CD4-positive, alpha-beta memory T cell (primary cell): ENCODE results near the gene ASB18. TPM values are rescaled to one million over a fixed set of nuclear protein-coding genes. Genes with fewer than 3 reads are reported as not detected.

Experiments
- CTCF ChIA-PET: fragments of 350-600 bp; sonication (Branson Sonifier 250); formaldehyde crosslinking; loops from one replicate; lab custom pipeline; 2021; ENCODE audit warnings: inconsistent platforms; ENCODE audit not compliant: partially characterized antibody; lab: Charles Lee
- POLR2A ChIA-PET: fragments of 350-600 bp; sonication (Branson Sonifier 250); formaldehyde crosslinking; loops from one replicate; lab custom pipeline; 2021; ENCODE audit not compliant: partially characterized antibody; lab: Charles Lee
- DNase-seq, 5 donors: peaks; one replicate each; pipeline versions ENCODE4 v3.0.0 to v3.0.0-alpha.2; 2020 to 2022; ENCODE audit warnings: mixed read lengths in 1 of 5
- H3K27ac ChIP-seq: one replicate; pipeline ENCODE4 v1.7.0; 2013; ENCODE audit warnings: low read depth, low read length
- H3K27me3 ChIP-seq: 2 replicates; pipeline ENCODE4 v1.7.0; 2013; ENCODE audit warnings: mild to moderate bottlenecking, low read length, moderate library complexity; ENCODE audit not compliant: insufficient read depth
- H3K36me3 ChIP-seq: 2 replicates; pipeline ENCODE4 v1.7.0; 2013; ENCODE audit warnings: mild to moderate bottlenecking, low read length, moderate library complexity; ENCODE audit not compliant: insufficient read depth
- H3K4me1 ChIP-seq: 2 replicates; pipeline ENCODE4 v1.7.0; 2013; ENCODE audit warnings: mild to moderate bottlenecking, low read length, moderate library complexity; ENCODE audit not compliant: insufficient read depth
- H3K4me3 ChIP-seq, 2 donors: one replicate each; pipeline ENCODE4 v1.7.0; 2013; ENCODE audit warnings: low read length in 2 of 2, mild to moderate bottlenecking in 1 of 2
- H3K9me3 ChIP-seq, 2 donors: one replicate each; pipeline ENCODE4 v1.7.0; 2013; ENCODE audit warnings: low read length in 2 of 2, control low read depth in 1 of 2; ENCODE audit not compliant: control insufficient read depth in 1 of 2
- H3K27ac Mint-ChIP-seq, 7 donors: one replicate each; pipeline ENCODE4 v1.8.0; 2020 to 2021; ENCODE audit warnings: mixed read lengths in 7 of 7, mild to moderate bottlenecking in 6 of 7, inconsistent platforms in 3 of 7, moderate library complexity in 3 of 7
- H3K27me3 Mint-ChIP-seq, 2 donors: one replicate each; pipeline ENCODE4 v1.8.0; 2020 to 2021; ENCODE audit warnings: mixed read lengths in 2 of 2
- H3K36me3 Mint-ChIP-seq, 2 donors: one replicate each; pipeline ENCODE4 v1.8.0; 2020 to 2021; ENCODE audit warnings: mixed read lengths in 2 of 2, inconsistent platforms in 1 of 2, mild to moderate bottlenecking in 1 of 2
- H3K4me1 Mint-ChIP-seq, 4 donors: one replicate each; pipeline ENCODE4 v1.8.0; 2020 to 2021; ENCODE audit warnings: mixed read lengths in 4 of 4, mild to moderate bottlenecking in 1 of 4
- H3K4me3 Mint-ChIP-seq, 8 donors: one replicate each; pipeline ENCODE4 v1.8.0; 2020 to 2021; ENCODE audit warnings: mixed read lengths in 8 of 8, mild to moderate bottlenecking in 7 of 8, moderate library complexity in 6 of 8, inconsistent platforms in 3 of 8
- H3K9me3 Mint-ChIP-seq, 8 donors: one replicate each; pipeline ENCODE4 v1.8.0; 2020 to 2021; ENCODE audit warnings: mixed read lengths in 8 of 8, mild to moderate bottlenecking in 5 of 8, inconsistent platforms in 3 of 8, moderate library complexity in 1 of 8
- intact Hi-C: fragments of 100-400 bp; cut with micrococcal nuclease; formaldehyde crosslinking; loops from one replicate; pipeline ENCODE4 v1.15.1; 2023
- polyA plus RNA-seq, 2 donors: library from polyadenylated mRNA; unstranded; fragments of 300-500 nt; fragmentation: Illumina TruSeq; gene quantifications; one replicate each; pipeline ENCODE4 v1.2.3, GENCODE V29; 2021
- total RNA-seq, 2 experiments: library from RNA; stranded (reverse); gene quantifications; one replicate each; pipeline ENCODE4 v1.2.3, GENCODE V29; 2021

ASB18 gene
- total and polyA plus RNA-seq, 4 experiments from 2014 or later = not detected

GRCh38 chr2:236252602-236253001 is 11.6 kb downstream of the ASB18 start:
- ChIA-PET POLR2A (no interaction called here), CTCF (no interaction called here)
- DNase-seq = no peak
- H3K36me3 Mint-ChIP-seq = no peaks in the 10 kb centered on the region
- no peaks in the 10 kb centered on the region for H3K4me1 ChIP-seq
- intact Hi-C loops = no loop called here
- peaks cover 0 to 2% (median 0%) of the 10 kb centered on the region in 8 donors for H3K9me3 Mint-ChIP-seq
- H3K36me3 ChIP-seq = no peaks in the 10 kb centered on the region
- H3K4me3 Mint-ChIP-seq = no peak overlapping the region
- no peak overlapping the region for H3K4me3 ChIP-seq
- H3K4me1 Mint-ChIP-seq = no peaks in the 10 kb centered on the region
- no peaks in the 10 kb centered on the region for H3K27me3 ChIP-seq
- H3K27ac ChIP-seq = no peak overlapping the region
- no peak overlapping the region for H3K27ac Mint-ChIP-seq
- H3K27me3 Mint-ChIP-seq = peaks cover 10 to 11% of the 10 kb centered on the region in 2 donors
- no peaks in the 10 kb centered on the region for H3K9me3 ChIP-seq

- Histone ChIP-seq H3K27me3 (no peaks in the 10 kb centered on the region), H3K4me1 (no peaks in the 10 kb centered on the region), H3K27ac (no peak overlapping the region), H3K36me3 (no peaks in the 10 kb centered on the region), H3K9me3 (no peaks in the 10 kb centered on the region), H3K4me3 (no peak overlapping the region)
- Mint-ChIP-seq H3K9me3 (peaks cover 0 to 2% (median 0%) of the 10 kb centered on the region in 8 donors), H3K27ac (no peak overlapping the region), H3K27me3 (peaks cover 8 to 12% of the 10 kb centered on the region in 2 donors), H3K36me3 (no peaks in the 10 kb centered on the region), H3K4me1 (no peaks in the 10 kb centered on the region), H3K4me3 (no peak overlapping the region)
- ChIA-PET POLR2A (no interaction called here), CTCF (no interaction called here)
- DNase-seq = no peak
- intact Hi-C loops = no loop called here
These were observed 13.2 kb downstream of the ASB18 start for GRCh38 chr2:236250909-236251579.

GRCh38 chr2:236250286-236250685 is 13.9 kb downstream of the ASB18 start:
- Mint-ChIP-seq H3K27me3 (peaks cover 8 to 13% of the 10 kb centered on the region in 2 donors), H3K9me3 (peaks cover 0 to 2% (median 0%) of the 10 kb centered on the region in 8 donors)
- H3K27me3 ChIP-seq = no peaks in the 10 kb centered on the region

DNA sequence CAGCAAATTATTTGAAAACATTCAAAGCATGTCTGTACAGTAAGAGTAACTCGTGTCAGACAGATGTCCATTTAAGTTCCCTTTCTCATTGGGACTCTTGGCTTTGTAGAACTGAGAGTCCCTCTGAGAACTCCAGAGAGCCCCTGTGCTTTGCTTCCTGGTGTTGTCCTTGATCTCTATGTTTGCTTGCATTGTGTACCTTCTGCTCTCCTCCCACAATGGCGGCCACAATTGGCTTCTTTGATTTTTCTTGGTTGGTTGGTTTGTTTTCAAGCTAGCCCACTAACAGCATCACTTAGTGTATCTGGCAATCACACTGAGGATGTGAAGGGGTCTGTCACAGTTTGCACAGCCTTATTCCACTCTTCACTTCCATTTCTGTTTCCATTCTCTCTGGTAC is 15.1 kb downstream of the ASB18 start:
- Histone ChIP-seq H3K4me1 (no peaks in the 10 kb centered on the region), H3K4me3 (no peak overlapping the region), H3K27ac (no peak overlapping the region), H3K36me3 (no peaks in the 10 kb centered on the region), H3K27me3 (no peaks in the 10 kb centered on the region), H3K9me3 (no peaks in the 10 kb centered on the region)
- no peak overlapping the region for H3K27ac Mint-ChIP-seq
- peaks cover 8 to 16% of the 10 kb centered on the region in 2 donors for H3K27me3 Mint-ChIP-seq
- DNase-seq = no peak
- intact Hi-C loops = no loop called here
- ChIA-PET POLR2A (no interaction called here), CTCF (no interaction called here)
- H3K9me3 Mint-ChIP-seq = peaks cover 0 to 2% (median 0%) of the 10 kb centered on the region in 8 donors
- H3K4me3 Mint-ChIP-seq = no peak overlapping the region
- H3K36me3 Mint-ChIP-seq = no peaks in the 10 kb centered on the region
- H3K4me1 Mint-ChIP-seq = no peaks in the 10 kb centered on the region

More at GRCh38 chr2:236250286-236250685, 13.9 kb downstream of the ASB18 start:
- H3K9me3 ChIP-seq = no peaks in the 10 kb centered on the region
- Mint-ChIP-seq H3K27ac (no peak overlapping the region), H3K4me3 (no peak overlapping the region), H3K4me1 (no peaks in the 10 kb centered on the region), H3K36me3 (no peaks in the 10 kb centered on the region)
- CTCF ChIA-PET = no interaction called here
- no peaks in the 10 kb centered on the region for H3K4me1 ChIP-seq
- no peak overlapping the region for H3K27ac ChIP-seq
- intact Hi-C loops = no loop called here
- H3K36me3 ChIP-seq = no peaks in the 10 kb centered on the region
- no peak for DNase-seq
- no peak overlapping the region for H3K4me3 ChIP-seq
- POLR2A ChIA-PET = no interaction called here

- Mint-ChIP-seq H3K27me3 (peaks cover 5 to 16% of the 10 kb centered on the region in 2 donors), H3K36me3 (no peaks in the 10 kb centered on the region), H3K9me3 (peaks cover 0 to 1% (median 0%) of the 10 kb centered on the region in 8 donors), H3K27ac (no peak overlapping the region), H3K4me3 (no peak overlapping the region), H3K4me1 (no peaks in the 10 kb centered on the region)
- DNase-seq = no peak
- ChIA-PET POLR2A (no interaction called here), CTCF (interaction anchor here (0.7 kb wide), 1 partner anchor 1021 kb away, joined by 3 read pairs; no protein-coding TSS in a partner anchor)
- no peak overlapping the region for H3K27ac ChIP-seq
- H3K36me3 ChIP-seq = no peaks in the 10 kb centered on the region
- H3K4me3 ChIP-seq = no peak overlapping the region
- no peaks in the 10 kb centered on the region for H3K4me1 ChIP-seq
- no peaks in the 10 kb centered on the region for H3K27me3 ChIP-seq
- intact Hi-C loops = no loop called here
- no peaks in the 10 kb centered on the region for H3K9me3 ChIP-seq
These were observed 17.4 kb downstream of the ASB18 start for GRCh38 chr2:236246711-236247246.

- no peak for DNase-seq
- H3K27ac Mint-ChIP-seq = no peak overlapping the region
- intact Hi-C loops = no loop called here
- ChIA-PET POLR2A (no interaction called here), CTCF (no interaction called here)
- no peaks in the 10 kb centered on the region for H3K4me1 Mint-ChIP-seq
- H3K9me3 Mint-ChIP-seq = no peaks in the 10 kb centered on the region
- H3K27ac ChIP-seq = no peak overlapping the region
- H3K36me3 Mint-ChIP-seq = no peaks in the 10 kb centered on the region
- H3K27me3 Mint-ChIP-seq = peaks cover 11 to 28% of the 10 kb centered on the region in 2 donors
- H3K27me3 ChIP-seq = no peaks in the 10 kb centered on the region
- no peaks in the 10 kb centered on the region for H3K4me1 ChIP-seq
- H3K4me3 Mint-ChIP-seq = no peak overlapping the region
- no peaks in the 10 kb centered on the region for H3K36me3 ChIP-seq
- no peaks in the 10 kb centered on the region for H3K9me3 ChIP-seq
- no peak overlapping the region for H3K4me3 ChIP-seq
These were observed 19.9 kb downstream of the ASB18 start for GRCh38 chr2:236244256-236244655.

GRCh38 chr2:236242057-236242495 is 22.1 kb downstream of the ASB18 start:
- no peak overlapping the region for H3K27ac ChIP-seq
- no peaks in the 10 kb centered on the region for H3K36me3 ChIP-seq
- no peak overlapping the region for H3K4me3 ChIP-seq
- Mint-ChIP-seq H3K27me3 (peaks cover 14 to 30% of the 10 kb centered on the region in 2 donors), H3K4me3 (no peak overlapping the region), H3K36me3 (no peaks in the 10 kb centered on the region), H3K4me1 (peaks cover 0 to 3% (median 0%) of the 10 kb centered on the region in 4 donors), H3K9me3 (peaks cover 0 to 2% (median 0%) of the 10 kb centered on the region in 8 donors), H3K27ac (no peak overlapping the region)
- no peaks in the 10 kb centered on the region for H3K9me3 ChIP-seq
- H3K27me3 ChIP-seq = no peaks in the 10 kb centered on the region
- no peaks in the 10 kb centered on the region for H3K4me1 ChIP-seq
- POLR2A ChIA-PET = no interaction called here
- DNase-seq = no peak
- CTCF ChIA-PET = no interaction called here
- intact Hi-C loops = no loop called here
